ENCODE data around the gene DRAXIN. TPM values are rescaled to one million over a fixed set of nuclear protein-coding genes. Genes with fewer than 3 reads are reported as not detected.

DRAXIN gene
- total RNA-seq, 4 donors from 2014 or later = 0.14 to 0.16 TPM; not detected in 2

GRCh38 chr1:11671544-11672286 lies 19.8 kb upstream of the DRAXIN start:
- Histone ChIP-seq H3K27me3 (no peaks in the 10 kb centered on the region), H3K27ac (no peak overlapping the region), H3K4me1 (no peaks in the 10 kb centered on the region), H3K9me3 (no peaks in the 10 kb centered on the region), H3K36me3 (peaks cover 0 to 3% (median 0%) of the 10 kb centered on the region in 4 donors), H3K4me3 (no peak overlapping the region)
- DNase-seq = no peak
- in situ Hi-C loops (cut with MboI; ENCODE audit: low pct_ligation_motif_present in 1 of 4, low pct_unique_long_range_greater_than_20kb in 1 of 4, low sequenced_read_pairs in 3 of 4) (no loop called here), intact Hi-C loops (cut with DNase I; ENCODE audit: low total_unique reads) (no loop called here)
- TF ChIP-seq CTCF (IDR thresholded peaks at IDR 0.05) (no peak), POLR2A (IDR thresholded peaks at IDR 0.05) (no peak), EP300 (IDR thresholded peaks at IDR 0.05; ENCODE audit: low read depth) (no peak), POLR2AphosphoS5 (IDR thresholded peaks at IDR 0.05) (no peak)
- 92% methylated on average over 14 of the region's 14 CpGs; no CpG with 5 or more reads in 1 of the 2 donors for WGBS, 2 donors (ENCODE audit: low coverage in 1 of 2)

GRCh38 chr1:11673089-11673769 lies 18.3 kb upstream of the DRAXIN start:
- DNase-seq = no peak
- Histone ChIP-seq H3K9me3 (no peaks in the 10 kb centered on the region), H3K27me3 (no peaks in the 10 kb centered on the region), H3K36me3 (peaks cover 0 to 3% (median 0%) of the 10 kb centered on the region in 4 donors), H3K27ac (no peak overlapping the region), H3K4me3 (no peak overlapping the region), H3K4me1 (no peaks in the 10 kb centered on the region)
- TF ChIP-seq POLR2AphosphoS5 (IDR thresholded peaks at IDR 0.05) = no peak
- 96% methylated on average over 11 of the region's 14 CpGs; no CpG with 5 or more reads in 1 of the 2 donors for WGBS, 2 donors (ENCODE audit: low coverage in 1 of 2)
- in situ Hi-C loops (cut with MboI; ENCODE audit: low pct_ligation_motif_present in 1 of 4, low pct_unique_long_range_greater_than_20kb in 1 of 4, low sequenced_read_pairs in 3 of 4) (no loop called here), intact Hi-C loops (cut with DNase I; ENCODE audit: low total_unique reads) (no loop called here)

- in situ Hi-C loops (cut with MboI; ENCODE audit: low pct_ligation_motif_present in 1 of 4, low pct_unique_long_range_greater_than_20kb in 1 of 4, low sequenced_read_pairs in 3 of 4) (no loop called here), intact Hi-C loops (cut with DNase I; ENCODE audit: low total_unique reads) (no loop called here)
- Histone ChIP-seq H3K4me3 (no peak overlapping the region), H3K4me1 (peaks cover 0 to under 1% (median 0%) of the 10 kb centered on the region in 4 donors), H3K27ac (no peak overlapping the region), H3K9me3 (no peaks in the 10 kb centered on the region), H3K36me3 (peaks cover 0 to 3% (median 0%) of the 10 kb centered on the region in 4 donors), H3K27me3 (no peaks in the 10 kb centered on the region)
- DNase-seq = no peak
- 91% methylated on average over 4 to 12 of the region's 14 CpGs for WGBS, 2 donors (ENCODE audit: low coverage in 1 of 2)
- TF ChIP-seq POLR2A (IDR thresholded peaks at IDR 0.05) = no peak
- no peak for TF ChIP-seq CTCF (IDR thresholded peaks at IDR 0.05)
- TF ChIP-seq POLR2AphosphoS5 (IDR thresholded peaks at IDR 0.05) = no peak
- TF ChIP-seq EP300 (IDR thresholded peaks at IDR 0.05; ENCODE audit: low read depth) = no peak
Observed at GRCh38 chr1:11674488-11674887, 17.0 kb upstream of the DRAXIN start.

- Histone ChIP-seq H3K4me1 (peaks cover 0 to 9% (median 4%) of the 10 kb centered on the region in 4 donors), H3K4me3 (no peak overlapping the region), H3K27ac (no peak overlapping the region), H3K9me3 (no peaks in the 10 kb centered on the region), H3K27me3 (no peaks in the 10 kb centered on the region), H3K36me3 (peaks cover 0 to 3% (median 0%) of the 10 kb centered on the region in 4 donors)
- WGBS, 2 donors (ENCODE audit: low coverage in 1 of 2) = 95% methylated on average over 7 of the region's 10 CpGs; no CpG with 5 or more reads in 1 of the 2 donors
- DNase-seq = no peak
- in situ Hi-C loops (cut with MboI; ENCODE audit: low pct_ligation_motif_present in 1 of 4, low pct_unique_long_range_greater_than_20kb in 1 of 4, low sequenced_read_pairs in 3 of 4) = no loop called here
- TF ChIP-seq EP300 (IDR thresholded peaks at IDR 0.05; ENCODE audit: low read depth) (no peak), POLR2AphosphoS5 (IDR thresholded peaks at IDR 0.05) (no peak), CTCF (IDR thresholded peaks at IDR 0.05) (no peak), POLR2A (IDR thresholded peaks at IDR 0.05) (no peak)
- intact Hi-C loops (cut with DNase I; ENCODE audit: low total_unique reads) = no loop called here
Observed at GRCh38 chr1:11675325-11675724, 16.2 kb upstream of the DRAXIN start.
